Measurements from ENCODE around the gene ANKRD6.

ANKRD6 gene

DNA sequence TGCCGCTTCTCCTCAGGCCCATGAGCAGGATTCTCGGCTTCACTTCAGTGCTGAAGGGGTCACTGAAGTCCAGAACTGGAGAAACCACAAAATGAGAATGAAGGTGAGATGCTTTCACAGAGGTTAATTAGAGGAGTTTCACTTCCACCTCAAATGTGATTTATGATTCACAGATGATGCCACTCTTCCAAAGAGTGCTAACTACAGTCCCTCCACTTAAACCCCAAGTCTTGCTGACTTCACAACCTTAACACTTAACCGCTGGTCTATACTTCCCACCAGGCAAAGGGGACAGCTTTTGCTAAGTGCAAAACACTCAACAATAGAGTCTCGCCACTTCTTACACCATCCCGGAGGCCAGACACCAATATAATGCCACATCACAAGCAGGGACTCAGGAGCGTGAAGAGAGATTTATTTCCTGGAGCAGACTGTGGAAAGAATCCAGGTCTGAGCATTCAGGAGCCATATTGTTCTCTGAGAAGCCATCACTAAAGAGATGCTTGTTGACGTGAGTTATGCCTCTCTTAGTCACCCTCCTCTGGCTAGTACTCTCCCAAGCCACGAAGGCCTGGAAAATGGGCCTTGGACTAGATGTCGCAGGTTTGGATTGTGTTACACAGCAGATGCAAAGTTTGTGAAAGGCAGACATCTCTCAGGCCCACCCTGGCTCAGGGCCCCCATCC, 45.3 kb upstream of the ANKRD6 start:
- no peak overlapping the region for H2BK5ac ChIP-seq (ENCODE audit: low read length)
- DNase-seq (ENCODE audit: low spot score), result no peak
- H3K27me3 ChIP-seq (ENCODE audit: control insufficient read depth in 3 of 3, insufficient read depth in 3 of 3, low read depth in 1 of 3, low read length in 3 of 3), result no peaks in the 10 kb centered on the region
- no peak overlapping the region for H3K4me3 ChIP-seq (ENCODE audit: low read length in 2 of 2)
- H2BK12ac ChIP-seq (ENCODE audit: low read length), result no peak overlapping the region
- no peak overlapping the region for H4K91ac ChIP-seq (ENCODE audit: low read depth, low read length, poor library complexity)
- H3K18ac ChIP-seq (ENCODE audit: low read length), result no peak overlapping the region
- H3K23ac ChIP-seq (ENCODE audit: low read depth, low read length, poor library complexity), result no peak overlapping the region
- WGBS, 2 donors (ENCODE audit: extremely low coverage in 2 of 2, insufficient read length in 2 of 2, insufficient replicate concordance in 1 of 2), result no CpG with 5 or more reads among the region's 9 CpGs
- H3K27ac ChIP-seq (replicated peaks; ENCODE audit: low read length), result no peak overlapping the region
- H3K14ac ChIP-seq (ENCODE audit: low read length), result no peak overlapping the region
- H2AK5ac ChIP-seq (ENCODE audit: low read depth, low read length), result no peak overlapping the region
- H3K4me2 ChIP-seq (ENCODE audit: insufficient read depth, low read length, poor library complexity, severe bottlenecking), result no peak overlapping the region
- peaks cover 0 to 2% of the 10 kb centered on the region in 2 donors for H3K4me1 ChIP-seq (ENCODE audit: control insufficient read depth in 2 of 2, insufficient read depth in 1 of 2, low read depth in 1 of 2, low read length in 2 of 2)
- H3K4ac ChIP-seq (ENCODE audit: low read length), result no peak overlapping the region
- no peaks in the 10 kb centered on the region for H3K79me1 ChIP-seq (ENCODE audit: low read depth, low read length)
- no peak overlapping the region for H4K8ac ChIP-seq (ENCODE audit: low read depth, low read length)
- no peak overlapping the region for H3K9ac ChIP-seq (ENCODE audit: low read depth, low read length, poor library complexity)
- H3K9me3 ChIP-seq (replicated peaks in 1 of 2; ENCODE audit: control insufficient read depth in 2 of 2, insufficient read depth in 1 of 2, low read depth in 1 of 2, low read length in 2 of 2), result no peaks in the 10 kb centered on the region
- peaks cover 0 to 28% of the 10 kb centered on the region in 2 donors for H3K36me3 ChIP-seq (replicated peaks in 1 of 2; ENCODE audit: control insufficient read depth in 2 of 2, insufficient read depth in 2 of 2, low read length in 2 of 2)
- H2BK120ac ChIP-seq (ENCODE audit: low read depth, low read length), result no peak overlapping the region
- H2BK15ac ChIP-seq (ENCODE audit: low read length), result no peak overlapping the region
- H2AFZ ChIP-seq (ENCODE audit: low read length), result no peak overlapping the region

DNA sequence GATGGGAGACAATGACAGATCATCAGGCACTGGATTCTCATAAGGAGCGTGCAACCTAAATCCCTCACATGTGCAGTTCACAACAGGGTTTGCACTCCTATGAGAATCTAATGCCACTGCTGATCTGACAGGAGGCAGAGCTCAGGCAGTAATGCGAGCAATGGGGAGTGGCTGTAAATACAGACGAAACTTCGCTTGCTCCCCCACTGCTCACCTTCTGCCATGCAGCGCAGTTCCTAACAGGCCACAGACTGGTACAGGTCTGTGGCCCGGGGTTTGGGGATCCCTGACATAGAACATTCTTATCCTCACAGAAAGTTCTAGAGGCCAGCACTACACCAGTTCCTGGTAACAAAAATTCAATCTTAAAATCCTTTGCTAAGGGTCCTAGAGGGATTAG, 44.1 kb upstream of the ANKRD6 start:
- Histone ChIP-seq H3K14ac (ENCODE audit: low read length) (no peak overlapping the region), H3K27ac (replicated peaks; ENCODE audit: low read length) (no peak overlapping the region), H2BK120ac (ENCODE audit: low read depth, low read length) (no peak overlapping the region), H3K36me3 (replicated peaks in 1 of 2; ENCODE audit: control insufficient read depth in 2 of 2, insufficient read depth in 2 of 2, low read length in 2 of 2) (peaks cover 0 to 28% of the 10 kb centered on the region in 2 donors), H3K9me3 (replicated peaks in 1 of 2; ENCODE audit: control insufficient read depth in 2 of 2, insufficient read depth in 1 of 2, low read depth in 1 of 2, low read length in 2 of 2) (no peaks in the 10 kb centered on the region), H2AK5ac (ENCODE audit: low read depth, low read length) (no peak overlapping the region), H3K79me1 (ENCODE audit: low read depth, low read length) (no peaks in the 10 kb centered on the region), H2AFZ (ENCODE audit: low read length) (no peak overlapping the region), H4K91ac (ENCODE audit: low read depth, low read length, poor library complexity) (no peak overlapping the region), H2BK5ac (ENCODE audit: low read length) (no peak overlapping the region), H4K8ac (ENCODE audit: low read depth, low read length) (no peak overlapping the region), H3K4me2 (ENCODE audit: insufficient read depth, low read length, poor library complexity, severe bottlenecking) (no peak overlapping the region), H3K27me3 (ENCODE audit: control insufficient read depth in 3 of 3, insufficient read depth in 3 of 3, low read depth in 1 of 3, low read length in 3 of 3) (no peaks in the 10 kb centered on the region), H3K23ac (ENCODE audit: low read depth, low read length, poor library complexity) (no peak overlapping the region), H2BK12ac (ENCODE audit: low read length) (no peak overlapping the region), H3K4ac (ENCODE audit: low read length) (no peak overlapping the region), H2BK15ac (ENCODE audit: low read length) (no peak overlapping the region), H3K4me3 (ENCODE audit: low read length in 2 of 2) (no peak overlapping the region), H3K9ac (ENCODE audit: low read depth, low read length, poor library complexity) (no peak overlapping the region), H3K18ac (ENCODE audit: low read length) (no peak overlapping the region), H3K4me1 (ENCODE audit: control insufficient read depth in 2 of 2, insufficient read depth in 1 of 2, low read depth in 1 of 2, low read length in 2 of 2) (peaks cover 0 to 2% of the 10 kb centered on the region in 2 donors)
- no CpG with 5 or more reads among the region's 6 CpGs for whole genome bisulfite sequencing, 2 donors (ENCODE audit: extremely low coverage in 2 of 2, insufficient read length in 2 of 2, insufficient replicate concordance in 1 of 2)
- no peak for DNase-seq (ENCODE audit: low spot score)

DNA sequence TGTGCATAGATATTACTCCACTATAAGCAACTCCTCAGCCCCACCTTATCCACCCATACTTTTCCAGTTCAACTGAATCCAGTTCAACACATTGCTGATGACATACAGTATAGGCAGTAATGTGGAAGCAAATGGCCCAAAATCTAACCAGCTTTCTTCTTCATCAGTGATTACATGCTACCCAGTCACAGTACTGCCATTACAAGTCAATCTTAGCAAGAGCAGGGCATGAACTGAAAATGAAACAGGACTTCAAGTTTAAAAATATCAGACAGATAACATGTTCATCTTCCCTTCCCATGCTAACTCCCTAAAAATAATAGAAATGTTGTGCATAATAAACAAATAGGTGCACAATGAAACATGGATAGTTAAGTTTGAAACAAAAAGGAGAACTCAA, 40.1 kb upstream of the ANKRD6 start:
- Histone ChIP-seq H3K36me3 (replicated peaks in 1 of 2; ENCODE audit: control insufficient read depth in 2 of 2, insufficient read depth in 2 of 2, low read length in 2 of 2) (no peaks in the 10 kb centered on the region), H2AK5ac (ENCODE audit: low read depth, low read length) (no peak overlapping the region), H2BK12ac (ENCODE audit: low read length) (no peak overlapping the region), H2BK15ac (ENCODE audit: low read length) (no peak overlapping the region), H3K18ac (ENCODE audit: low read length) (no peak overlapping the region), H2AFZ (ENCODE audit: low read length) (no peak overlapping the region), H3K9me3 (replicated peaks in 1 of 2; ENCODE audit: control insufficient read depth in 2 of 2, insufficient read depth in 1 of 2, low read depth in 1 of 2, low read length in 2 of 2) (peaks cover 0 to 4% of the 10 kb centered on the region in 2 donors), H3K9ac (ENCODE audit: low read depth, low read length, poor library complexity) (no peak overlapping the region), H3K4ac (ENCODE audit: low read length) (no peak overlapping the region), H3K79me1 (ENCODE audit: low read depth, low read length) (no peaks in the 10 kb centered on the region), H4K91ac (ENCODE audit: low read depth, low read length, poor library complexity) (no peak overlapping the region), H2BK5ac (ENCODE audit: low read length) (no peak overlapping the region), H3K4me3 (ENCODE audit: low read length in 2 of 2) (no peak overlapping the region), H3K23ac (ENCODE audit: low read depth, low read length, poor library complexity) (no peak overlapping the region), H3K27me3 (ENCODE audit: control insufficient read depth in 3 of 3, insufficient read depth in 3 of 3, low read depth in 1 of 3, low read length in 3 of 3) (no peaks in the 10 kb centered on the region), H4K8ac (ENCODE audit: low read depth, low read length) (no peak overlapping the region), H3K4me1 (ENCODE audit: control insufficient read depth in 2 of 2, insufficient read depth in 1 of 2, low read depth in 1 of 2, low read length in 2 of 2) (no peaks in the 10 kb centered on the region), H3K14ac (ENCODE audit: low read length) (no peak overlapping the region), H3K4me2 (ENCODE audit: insufficient read depth, low read length, poor library complexity, severe bottlenecking) (no peak overlapping the region), H2BK120ac (ENCODE audit: low read depth, low read length) (no peak overlapping the region), H3K27ac (replicated peaks; ENCODE audit: low read length) (no peak overlapping the region)
- no peak for DNase-seq (ENCODE audit: low spot score)

DNA sequence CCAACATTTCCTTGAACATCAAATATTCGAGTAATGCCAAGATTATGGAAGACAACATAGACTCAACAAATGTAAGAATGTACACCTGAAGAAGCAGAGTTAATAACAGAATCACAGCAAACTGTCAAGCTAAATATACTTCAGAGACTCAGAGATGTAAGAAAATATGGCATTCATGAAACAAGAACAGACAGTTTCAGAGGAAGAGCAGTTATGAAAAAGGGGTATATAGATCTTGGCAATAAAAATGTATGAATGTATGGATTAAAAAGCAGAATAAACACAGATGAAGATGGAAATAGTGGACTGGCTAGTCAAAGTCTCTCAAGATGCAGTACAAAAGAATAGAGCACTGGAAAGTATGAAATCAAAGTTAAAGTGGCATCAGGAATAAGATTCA, 39.3 kb upstream of the ANKRD6 start:
- H3K9me3 ChIP-seq (replicated peaks in 1 of 2; ENCODE audit: control insufficient read depth in 2 of 2, insufficient read depth in 1 of 2, low read depth in 1 of 2, low read length in 2 of 2), result peaks cover 0 to 4% of the 10 kb centered on the region in 2 donors
- H3K9ac ChIP-seq (ENCODE audit: low read depth, low read length, poor library complexity), result no peak overlapping the region
- H2BK15ac ChIP-seq (ENCODE audit: low read length), result no peak overlapping the region
- H2BK12ac ChIP-seq (ENCODE audit: low read length), result no peak overlapping the region
- H3K23ac ChIP-seq (ENCODE audit: low read depth, low read length, poor library complexity), result no peak overlapping the region
- H2AFZ ChIP-seq (ENCODE audit: low read length), result no peak overlapping the region
- H3K4me2 ChIP-seq (ENCODE audit: insufficient read depth, low read length, poor library complexity, severe bottlenecking), result no peak overlapping the region
- H3K36me3 ChIP-seq (replicated peaks in 1 of 2; ENCODE audit: control insufficient read depth in 2 of 2, insufficient read depth in 2 of 2, low read length in 2 of 2), result no peaks in the 10 kb centered on the region
- no peaks in the 10 kb centered on the region for H3K79me1 ChIP-seq (ENCODE audit: low read depth, low read length)
- H3K18ac ChIP-seq (ENCODE audit: low read length), result no peak overlapping the region
- H2AK5ac ChIP-seq (ENCODE audit: low read depth, low read length), result no peak overlapping the region
- no peak overlapping the region for H3K14ac ChIP-seq (ENCODE audit: low read length)
- no peak overlapping the region for H2BK120ac ChIP-seq (ENCODE audit: low read depth, low read length)
- no CpG with 5 or more reads among the region's 1 CpG for WGBS, 2 donors (ENCODE audit: extremely low coverage in 2 of 2, insufficient read length in 2 of 2, insufficient replicate concordance in 1 of 2)
- H4K91ac ChIP-seq (ENCODE audit: low read depth, low read length, poor library complexity), result no peak overlapping the region
- no peak overlapping the region for H3K4me3 ChIP-seq (ENCODE audit: low read length in 2 of 2)
- H3K27ac ChIP-seq (replicated peaks; ENCODE audit: low read length), result no peak overlapping the region
- DNase-seq (ENCODE audit: low spot score), result no peak
- H3K4ac ChIP-seq (ENCODE audit: low read length), result no peak overlapping the region
- no peak overlapping the region for H4K8ac ChIP-seq (ENCODE audit: low read depth, low read length)
- H2BK5ac ChIP-seq (ENCODE audit: low read length), result no peak overlapping the region
- no peaks in the 10 kb centered on the region for H3K27me3 ChIP-seq (ENCODE audit: control insufficient read depth in 3 of 3, insufficient read depth in 3 of 3, low read depth in 1 of 3, low read length in 3 of 3)
- no peaks in the 10 kb centered on the region for H3K4me1 ChIP-seq (ENCODE audit: control insufficient read depth in 2 of 2, insufficient read depth in 1 of 2, low read depth in 1 of 2, low read length in 2 of 2)
